K562 (cell line): Measurements from ENCODE around the gene TOR1AIP1. TPM values are rescaled to one million over a fixed set of nuclear protein-coding genes. Genes with fewer than 3 reads are reported as not detected.
A peak's percentile ranks its signal among the peaks of the same experiment; 100 is the strongest.
"Not testable (repeated sequence)": the region's sequence is repeated elsewhere in the genome, so short reads cannot be mapped to it uniquely, and the experiment has no call there.

Source experiments
- ATAC-seq: fragments of 200-7000 bp; cut with Tn5 transposase; 3 replicates; pipeline ENCODE4 v1.9.1; 2020; ENCODE audit warnings: moderate library complexity
- BruUV-seq: library from RNA; stranded (reverse); fragments of 400-500 nt; replicated peaks from 2 replicates; lab custom pipeline; 2021; lab: Mats Ljungman, UMichigan
- CTCF ChIA-PET: fragments of 300-600 bp; formaldehyde crosslinking; extraction: SDS; loops from one replicate; lab custom pipeline; 2021; ENCODE audit warnings: low intra/inter-chr PET ratio; lab: Yijun Ruan, JAX
- POLR2A ChIA-PET: fragments of 300-600, 350-650 bp; sonication (Branson Sonifier 250); formaldehyde crosslinking; extraction: SDS; loops from one replicate; lab custom pipeline; 2021; ENCODE audit warnings: antibody characterized with exemption, inconsistent platforms; lab: Yijun Ruan, JAX
- DNase-seq, 4 experiments: peaks; one replicate each; pipeline versions ENCODE4 v3.0.0 to v3.0.0-alpha.2; 2011 to 2018; ENCODE audit warnings: low spot score in 3 of 4, mixed read lengths in 3 of 4; ENCODE audit errors: extremely low read depth in 1 of 4
- FAIRE-seq: peaks from 2 replicates; lab custom pipeline; 2011; peaks lifted over from hg19 to GRCh38; lab: Jason Lieb, UNC
- H2AFZ ChIP-seq: 2 replicates; pipeline ENCODE4 v1.6.0; 2011; ENCODE audit warnings: low read depth, low read length, control low read depth, inconsistent platforms
- H3K27ac ChIP-seq: fragments of 200-600 bp; 3 replicates; pipeline ENCODE4 v1.8.0; 2011; ENCODE audit warnings: low read depth, mild to moderate bottlenecking, control low read depth, inconsistent platforms, low read length, moderate library complexity, mixed read lengths; ENCODE audit errors: extremely low read depth
- H3K27me3 ChIP-seq, 2 experiments: fragments of 300-600 bp in 1 of 2; 2 replicates in 1 of 2; 3 replicates in 1 of 2; pipeline versions ENCODE4 v1.6.0 to v1.8.0; 2011; ENCODE audit warnings: inconsistent platforms in 2 of 2, low read length in 2 of 2, mild to moderate bottlenecking in 1 of 2, mixed read lengths in 1 of 2, moderate library complexity in 1 of 2; ENCODE audit not compliant: control insufficient read depth in 2 of 2, insufficient read depth in 2 of 2
- H3K36me3 ChIP-seq: fragments of 300-600 bp; 3 replicates; pipeline ENCODE4 v1.8.0; 2011; ENCODE audit warnings: mild to moderate bottlenecking, low read length, inconsistent platforms; ENCODE audit not compliant: control insufficient read depth, insufficient read depth
- H3K4me1 ChIP-seq, 2 experiments: fragments of 200-600 bp in 1 of 2; replicated peaks in 1 of 2; 2 replicates in 1 of 2; 3 replicates in 1 of 2; pipeline versions ENCODE4 v1.5.1 to v1.8.0; 2011; ENCODE audit warnings: inconsistent platforms in 2 of 2, low read length in 2 of 2, mild to moderate bottlenecking in 1 of 2, mixed read lengths in 1 of 2, moderate library complexity in 1 of 2; ENCODE audit not compliant: control insufficient read depth in 2 of 2, insufficient read depth in 2 of 2
- H3K4me2 ChIP-seq: 2 replicates; pipeline ENCODE4 v1.6.1; 2011; ENCODE audit warnings: low read length, control low read depth, inconsistent platforms, mixed read lengths; ENCODE audit not compliant: insufficient read depth
- H3K4me3 ChIP-seq: fragments of 200-600 bp; sonication (generic), shearing (Covaris generic); 2 replicates; pipeline ENCODE4 v1.5.1; 2016; ENCODE audit warnings: control low read depth, inconsistent platforms
- H3K79me2 ChIP-seq: fragments of 200-600 bp; 3 replicates; pipeline ENCODE4 v1.8.0; 2011; ENCODE audit warnings: low read length, inconsistent platforms; ENCODE audit not compliant: control insufficient read depth, insufficient read depth
- H3K9ac ChIP-seq, 2 experiments: 2 replicates each; pipeline versions ENCODE4 v1.6.0 to v1.6.1; 2011; ENCODE audit warnings: low read depth in 2 of 2, low read length in 2 of 2, control low read depth in 1 of 2, inconsistent platforms in 1 of 2, mild to moderate bottlenecking in 1 of 2, mixed read lengths in 1 of 2; ENCODE audit not compliant: insufficient read depth in 1 of 2
- H3K9me1 ChIP-seq: one replicate; pipeline ENCODE4 v1.6.0; 2011; ENCODE audit warnings: inconsistent platforms, mild to moderate bottlenecking, low read length, moderate library complexity; ENCODE audit not compliant: control insufficient read depth, insufficient read depth
- H3K9me3 ChIP-seq: replicated peaks from 2 replicates; pipeline ENCODE4 v1.5.1; 2011; ENCODE audit warnings: low read depth, low read length, inconsistent platforms; ENCODE audit not compliant: control insufficient read depth, insufficient read depth
- H4K20me1 ChIP-seq: replicated peaks from 2 replicates; pipeline ENCODE4 v1.6.1; 2011; ENCODE audit warnings: low read length, inconsistent platforms, mixed read lengths; ENCODE audit not compliant: control insufficient read depth, insufficient read depth
- BCOR ChIP-seq: fragments of 450-650 bp; IDR thresholded peaks from 2 replicates; pipeline ENCODE4 v1.6.1; 2016
- HEY1 ChIP-seq: fragments of 250-450 bp; sonication (Bioruptor Pico); IDR thresholded peaks from 2 replicates; pipeline ENCODE4 v1.5.0; 2020; ENCODE audit warnings: mild to moderate bottlenecking, moderate library complexity, borderline replicate concordance
- NFIC ChIP-seq: fragments of 450-650 bp; IDR thresholded peaks from 2 replicates; pipeline ENCODE4 v1.6.1; 2017; ENCODE audit warnings: mild to moderate bottlenecking, inconsistent platforms
- ZNF146 ChIP-seq: IDR thresholded peaks from one replicate; pipeline ENCODE4 v1.6.1; 2018; ENCODE audit warnings: missing compliant biosample characterization; ENCODE audit not compliant: unreplicated experiment
- WGBS: fragments of 100-300 bp; shearing (Covaris generic); methylation state at CpG from one replicate; pipeline ENCODE4 v1.1.6; 2016; ENCODE audit warnings: low coverage, mixed read lengths; ENCODE audit not compliant: insufficient coverage; ENCODE audit errors: missing lambda C conversion rate; 5-methylcytosine and 5-hydroxymethylcytosine counted together
- in situ Hi-C: fragments of 300-500 bp; cut with MboI; formaldehyde crosslinking; loops from 4 replicates; pipeline ENCODE4 v1.15.0; 2018; ENCODE audit warnings: inconsistent platforms, mixed read lengths
- intact Hi-C: fragments of 100-400 bp; cut with micrococcal nuclease; formaldehyde crosslinking; loops from 2 replicates; pipeline ENCODE4 v1.14.2; 2022
- polyA plus RNA-seq, 8 experiments: library from polyadenylated mRNA; depleted of rRNA in 4 of 8; stranded (reverse) in 5 of 8; unstranded in 3 of 8; fragments of >200 nt; fragmentation: Nextera tagmentation in 2 of 8; fragmentation: Illumina TruSeq in 1 of 8; extraction: Ambion mirVana in 2 of 8; extraction: Trizol in 1 of 8; gene quantifications; 2 replicates each; pipeline versions ENCODE4 v1.2.1 to v1.2.3, GENCODE V29; 2011 to 2014; ENCODE audit warnings: inconsistent platforms in 1 of 8, missing spikeins in 1 of 8
- total RNA-seq, 7 experiments: library from RNA; depleted of rRNA in 6 of 7; stranded (reverse); fragments of >200 nt in 6 of 7; fragmentation: Illumina TruSeq in 2 of 7; extraction: Trizol in 2 of 7; gene quantifications; 2 replicates each; pipeline versions ENCODE4 v1.2.1 to v1.2.3, GENCODE V29; 2011 to 2021; ENCODE audit warnings: low replicate concordance in 1 of 7

Gene TOR1AIP1
- total and polyA plus RNA-seq, 9 of the 15 experiments (the other 6 are each of a cell fraction or from before 2014, with no cell fraction given) = 18.1 to 46.9 (median 35.5) TPM

GRCh38 chr1:179962168-179962567 is 80.1 kb downstream of the TOR1AIP1 start:
- 95% methylated on average over 8 of the region's 8 CpGs for WGBS
- intact Hi-C loops, H3K4me3 ChIP-seq, DNase-seq, H3K36me3 ChIP-seq, in situ Hi-C loops, BruUV-seq, H3K9me3 ChIP-seq, H3K9ac ChIP-seq, H3K9me1 ChIP-seq, H3K27ac ChIP-seq, FAIRE-seq, H3K4me1 ChIP-seq, ATAC-seq, H3K27me3 ChIP-seq, H4K20me1 ChIP-seq, CTCF ChIA-PET, H2AFZ ChIP-seq, H3K4me2 ChIP-seq: not testable (repeated sequence)
- TF ChIP-seq BCOR = 0 out of 2 replicates have a peak, but pooled peaks have one; percentile 14
- peak; percentile 38 for TF ChIP-seq ZNF146 (CRISPR knock-in tag)
- POLR2A ChIA-PET = interaction anchor here (0.6 to 1.6 kb wide), 3 partner anchors 10 to 37 kb away, joined by 3 to 5 read pairs (median 4); no protein-coding TSS in a partner anchor
- peaks cover 95% of the 10 kb centered on the region for H3K79me2 ChIP-seq

DNA sequence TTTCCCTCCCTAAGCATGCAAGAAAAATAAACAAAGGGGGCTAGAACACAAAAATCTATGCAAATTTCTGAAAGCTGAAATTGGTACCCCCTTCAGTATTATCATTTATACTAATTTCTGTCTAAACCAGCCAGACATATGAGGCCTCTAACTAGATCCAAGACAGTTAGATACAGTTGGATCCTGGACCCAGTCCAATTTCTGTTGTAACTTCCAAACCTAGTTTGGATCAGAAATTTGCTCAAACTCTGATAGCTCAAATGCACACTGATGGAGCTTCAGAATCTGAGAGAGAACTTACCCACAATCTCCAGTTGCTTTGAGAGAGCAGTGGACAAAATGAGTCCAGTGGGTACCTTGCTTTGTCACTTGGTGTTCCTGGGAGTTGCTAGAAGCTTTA is 84.5 kb downstream of the TOR1AIP1 start:
- no peak overlapping the region for H2AFZ ChIP-seq
- H3K36me3 ChIP-seq = peaks cover 9% of the 10 kb centered on the region; the same call in 2 of the 3 replicates
- H3K79me2 ChIP-seq = peaks cover 94% of the 10 kb centered on the region
- no peak overlapping the region for H3K4me2 ChIP-seq
- H3K9me1 ChIP-seq = no peaks in the 10 kb centered on the region
- FAIRE-seq (no peak), DNase-seq (no peak), ATAC-seq (no peak)
- ChIA-PET POLR2A (interaction anchor here (0.6 to 1.9 kb wide), 2 partner anchors 11 to 88 kb away, joined by 5 to 9 read pairs; no protein-coding TSS in a partner anchor), CTCF (no interaction called here)
- H3K27ac ChIP-seq = no peak overlapping the region
- intact Hi-C loops = no loop called here
- H3K27me3 ChIP-seq = no peaks in the 10 kb centered on the region
- peaks cover 4% of the 10 kb centered on the region; the same call in 1 of the 2 replicates for H4K20me1 ChIP-seq
- H3K4me3 ChIP-seq = no peak overlapping the region
- peaks cover 5% of the 10 kb centered on the region in 2 experiments; a peak in 3 of 5 replicates for H3K4me1 ChIP-seq
- H3K9ac ChIP-seq = no peak overlapping the region
- BruUV-seq = no TSS peak
- H3K9me3 ChIP-seq = peaks cover 6% of the 10 kb centered on the region
- in situ Hi-C loops = no loop called here
- peak; percentile 5; the same call in 1 of the 2 replicates for TF ChIP-seq NFIC
- TF ChIP-seq HEY1 (CRISPR knock-in tag) = no peak
- TF ChIP-seq, all 486 proteins: peak for 1
